HCT116 (cell line): ENCODE measurements around the gene JAM3. TPM values are rescaled to one million over a fixed set of nuclear protein-coding genes. Genes with fewer than 3 reads are reported as not detected.

Experiments used
- ATAC-seq: fragments of 200-7000 bp; cut with Tn5 transposase; 2 replicates; pipeline ENCODE4 v1.9.1; 2020; ENCODE audit warnings: mild to moderate bottlenecking, moderate library complexity
- BruUV-seq: library from RNA; stranded (reverse); fragments of 400-500 nt; replicated peaks from 2 replicates; lab custom pipeline; 2021; lab: Mats Ljungman, UMichigan
- CTCF ChIA-PET: fragments of 300-600 bp; sonication (Branson Sonifier 250); formaldehyde crosslinking; loops from one replicate; lab custom pipeline; 2021; ENCODE audit warnings: antibody characterized with exemption; lab: Charles Lee
- POLR2A ChIA-PET: fragments of 300-600, 350-600 bp; sonication (Branson Sonifier 250); formaldehyde crosslinking; loops from one replicate; lab custom pipeline; 2021; ENCODE audit warnings: antibody characterized with exemption; lab: Charles Lee
- RAD21 ChIA-PET, 2 experiments: fragments of 300-600 bp; sonication (Branson Sonifier 250); formaldehyde crosslinking; loops; one replicate each; lab custom pipeline; 2023; ENCODE audit warnings: low total read pairs in 2 of 2; ENCODE audit not compliant: uncharacterized antibody in 2 of 2, unreplicated experiment in 2 of 2, low non-redundant PET in 1 of 2; lab: Charles Lee
- DNase-seq: peaks from one replicate; pipeline ENCODE4 v3.0.0-alpha.2; 2010; ENCODE audit warnings: low read depth, low spot score
- H2AFZ ChIP-seq: fragments of 200-600 bp; shearing (Covaris generic), sonication (generic); 2 replicates; pipeline ENCODE4 v1.6.1; 2017; ENCODE audit warnings: low read depth, mixed run types, mixed read lengths, antibody characterized with exemption, low read length; ENCODE audit not compliant: poor library complexity, severe bottlenecking
- H3K27ac ChIP-seq: 2 replicates; pipeline ENCODE4 v1.5.1; 2012; ENCODE audit warnings: low read depth, low read length
- H3K27me3 ChIP-seq: fragments of 200-600 bp; sonication (generic); 2 replicates; pipeline ENCODE4 v1.6.1; 2016; ENCODE audit warnings: mixed run types, low read length, mixed read lengths; ENCODE audit not compliant: insufficient read depth
- H3K36me3 ChIP-seq, 2 experiments: fragments of 200-500 bp in 1 of 2; fragments of 200-600 bp in 1 of 2; sonication (Bioruptor generic) in 1 of 2; sonication (generic) in 1 of 2; 2 replicates each; pipeline versions ENCODE4 v1.5.1 to v1.6.1; 2014 to 2016; ENCODE audit warnings: low read length in 2 of 2, inconsistent platforms in 1 of 2, mixed read lengths in 1 of 2, mixed run types in 1 of 2; ENCODE audit not compliant: insufficient read depth in 2 of 2, control insufficient read depth in 1 of 2
- H3K4me1 ChIP-seq, 2 experiments: fragments of 200-600 bp in 1 of 2; sonication (generic) in 1 of 2; 2 replicates each; pipeline versions ENCODE4 v1.5.1 to v1.6.1; 2012 to 2017; ENCODE audit warnings: low read length in 2 of 2, inconsistent platforms in 1 of 2, mild to moderate bottlenecking in 1 of 2, mixed read lengths in 1 of 2, mixed run types in 1 of 2, moderate library complexity in 1 of 2; ENCODE audit not compliant: insufficient read depth in 2 of 2, control insufficient read depth in 1 of 2
- H3K4me2 ChIP-seq: fragments of 200-600 bp; sonication (generic); 2 replicates; pipeline ENCODE4 v1.6.1; 2017; ENCODE audit warnings: mixed run types, low read length, mixed read lengths
- H3K4me3 ChIP-seq, 2 experiments: fragments of 200-600 bp in 1 of 2; sonication (generic) in 1 of 2; replicated peaks in 1 of 2; 2 replicates each; pipeline ENCODE4 v1.5.1; 2011 to 2016; ENCODE audit warnings: low read length in 2 of 2, control low read depth in 1 of 2, low read depth in 1 of 2, mild to moderate bottlenecking in 1 of 2, mixed read lengths in 1 of 2, mixed run types in 1 of 2
- H3K79me2 ChIP-seq: fragments of 200-600 bp; sonication (generic); 2 replicates; pipeline ENCODE4 v1.6.1; 2017; ENCODE audit warnings: mild to moderate bottlenecking, mixed run types, low read length, moderate library complexity, mixed read lengths; ENCODE audit not compliant: insufficient read depth
- H3K9ac ChIP-seq: fragments of 200-600 bp; sonication (generic); 2 replicates; pipeline ENCODE4 v1.6.1; 2016; ENCODE audit warnings: low read length, mixed read lengths
- H3K9me2 ChIP-seq: fragments of 200-600 bp; sonication (generic), shearing (Covaris generic); 2 replicates; pipeline ENCODE4 v1.6.1; 2017; ENCODE audit warnings: mixed run types, mild to moderate bottlenecking, moderate library complexity; ENCODE audit not compliant: insufficient read depth
- H3K9me3 ChIP-seq, 2 experiments: fragments of 200-500 bp in 1 of 2; fragments of 200-600 bp in 1 of 2; sonication (Bioruptor generic) in 1 of 2; sonication (generic) in 1 of 2; 2 replicates each; pipeline ENCODE4 v1.6.1; 2014 to 2017; ENCODE audit warnings: low read length in 2 of 2, mixed read lengths in 2 of 2, inconsistent platforms in 1 of 2, low read depth in 1 of 2, mild to moderate bottlenecking in 1 of 2, mixed run types in 1 of 2, moderate library complexity in 1 of 2; ENCODE audit not compliant: control insufficient read depth in 1 of 2, insufficient read depth in 1 of 2
- H4K20me1 ChIP-seq: fragments of 200-600 bp; sonication (generic), shearing (Covaris generic); 2 replicates; pipeline ENCODE4 v1.6.1; 2017; ENCODE audit warnings: mixed run types, mild to moderate bottlenecking, moderate library complexity; ENCODE audit not compliant: insufficient read depth
- CBX3 ChIP-seq: IDR thresholded peaks from 2 replicates; pipeline ENCODE4 v1.6.1; 2012; ENCODE audit warnings: low read depth
- EZH2 ChIP-seq: fragments of 200-600 bp; sonication (generic); IDR thresholded peaks from 2 replicates; pipeline ENCODE4 v1.6.1; 2017; ENCODE audit warnings: antibody characterized with exemption, mixed run types
- EZH2phosphoT487 ChIP-seq: fragments of 200-600 bp; IDR thresholded peaks from 2 replicates; pipeline ENCODE4 v1.6.1; 2018; ENCODE audit warnings: antibody characterized with exemption, borderline replicate concordance
- FOSL1 ChIP-seq: IDR thresholded peaks from 2 replicates; pipeline ENCODE4 v1.6.1; 2012; ENCODE audit warnings: low read depth
- SIN3A ChIP-seq: IDR thresholded peaks from 2 replicates; pipeline ENCODE4 v1.6.1; 2012; ENCODE audit warnings: low read depth
- ZBTB33 ChIP-seq: IDR thresholded peaks from 2 replicates; pipeline ENCODE4 v1.6.1; 2011; ENCODE audit warnings: mild to moderate bottlenecking, low read length, moderate library complexity; ENCODE audit not compliant: insufficient replicate concordance; ENCODE audit errors: extremely low read depth
- intact Hi-C: fragments of 100-400 bp; cut with micrococcal nuclease; formaldehyde crosslinking; loops from 2 replicates; pipeline ENCODE4 v1.10.0; 2022
- total RNA-seq: library from RNA; stranded (reverse); gene quantifications from one replicate; pipeline ENCODE4 v1.2.1, GENCODE V29; 2021; ENCODE audit not compliant: unreplicated experiment
- TF ChIP-seq, protein P1 (sequence below): IDR thresholded peaks from 2 replicates; pipeline ENCODE4 v1.6.1; 2012

JAM3 gene
- total RNA-seq, 1 experiment from 2014 or later = 0.25 TPM

GRCh38 chr11:134158023-134158422, 89.2 kb downstream of the JAM3 start (continued):
- no peak for TF ChIP-seq ZBTB33
- TF ChIP-seq, protein P1, sequence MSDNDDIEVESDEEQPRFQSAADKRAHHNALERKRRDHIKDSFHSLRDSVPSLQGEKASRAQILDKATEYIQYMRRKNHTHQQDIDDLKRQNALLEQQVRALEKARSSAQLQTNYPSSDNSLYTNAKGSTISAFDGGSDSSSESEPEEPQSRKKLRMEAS = no peak

DNA sequence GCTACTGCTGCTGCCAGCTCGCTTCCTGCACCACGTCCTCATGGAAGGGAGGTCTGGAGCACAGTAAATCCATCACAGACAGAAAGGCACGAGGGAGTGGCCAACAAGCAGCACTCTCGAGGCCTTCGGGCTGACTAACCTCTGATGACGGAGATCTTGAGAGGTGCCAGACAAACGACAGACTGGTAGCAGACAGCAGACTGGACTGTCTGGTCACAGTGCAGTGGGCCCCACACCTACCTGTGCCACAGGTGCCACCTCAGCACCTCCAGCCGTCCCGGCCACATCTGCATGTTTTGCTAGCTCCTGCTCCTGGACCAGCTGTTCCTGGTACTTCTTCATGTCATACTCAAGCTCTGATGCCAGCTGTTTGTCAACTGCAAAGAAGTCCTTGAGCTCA, 90.8 kb downstream of the JAM3 start:
- TF ChIP-seq FOSL1 (no peak), EZH2 (no peak), EZH2phosphoT487 (no peak), CBX3 (no peak), SIN3A (no peak), ZBTB33 (no peak)
- POLR2A ChIA-PET = no interaction called here
- CTCF ChIA-PET = no interaction called here
- no peaks in the 10 kb centered on the region for H3K4me1 ChIP-seq
- no TSS peak for BruUV-seq
- no peaks in the 10 kb centered on the region for H3K27me3 ChIP-seq
- H3K79me2 ChIP-seq = no peaks in the 10 kb centered on the region
- RAD21 ChIA-PET = no interaction called here
- H3K36me3 ChIP-seq = peaks cover 38 to 75% of the 10 kb centered on the region in 2 experiments; a peak in 3 of 4 replicates
- intact Hi-C loops = no loop called here
- no peak overlapping the region for H3K4me2 ChIP-seq
- ATAC-seq (no peak), DNase-seq (no peak)
- no peak overlapping the region for H3K4me3 ChIP-seq
- no peaks in the 10 kb centered on the region for H4K20me1 ChIP-seq
- H3K9ac ChIP-seq = no peak overlapping the region
- no peak overlapping the region for H3K27ac ChIP-seq
- H3K9me3 ChIP-seq = no peaks in the 10 kb centered on the region
- H3K9me2 ChIP-seq = no peaks in the 10 kb centered on the region
- no peak overlapping the region for H2AFZ ChIP-seq
